T-helper 22 cell (primary cell): Measurements from ENCODE around the gene SOCS2.
"Not testable (repeated sequence)": the region's sequence is repeated elsewhere in the genome, so short reads cannot be mapped to it uniquely, and the experiment has no call there.

Source experiments
- DNase-seq: peaks from one replicate; pipeline ENCODE4 v3.0.0-alpha.2; 2020; ENCODE audit warnings: low read depth

The SOCS2 gene, protein sequence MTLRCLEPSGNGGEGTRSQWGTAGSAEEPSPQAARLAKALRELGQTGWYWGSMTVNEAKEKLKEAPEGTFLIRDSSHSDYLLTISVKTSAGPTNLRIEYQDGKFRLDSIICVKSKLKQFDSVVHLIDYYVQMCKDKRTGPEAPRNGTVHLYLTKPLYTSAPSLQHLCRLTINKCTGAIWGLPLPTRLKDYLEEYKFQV

DNA sequence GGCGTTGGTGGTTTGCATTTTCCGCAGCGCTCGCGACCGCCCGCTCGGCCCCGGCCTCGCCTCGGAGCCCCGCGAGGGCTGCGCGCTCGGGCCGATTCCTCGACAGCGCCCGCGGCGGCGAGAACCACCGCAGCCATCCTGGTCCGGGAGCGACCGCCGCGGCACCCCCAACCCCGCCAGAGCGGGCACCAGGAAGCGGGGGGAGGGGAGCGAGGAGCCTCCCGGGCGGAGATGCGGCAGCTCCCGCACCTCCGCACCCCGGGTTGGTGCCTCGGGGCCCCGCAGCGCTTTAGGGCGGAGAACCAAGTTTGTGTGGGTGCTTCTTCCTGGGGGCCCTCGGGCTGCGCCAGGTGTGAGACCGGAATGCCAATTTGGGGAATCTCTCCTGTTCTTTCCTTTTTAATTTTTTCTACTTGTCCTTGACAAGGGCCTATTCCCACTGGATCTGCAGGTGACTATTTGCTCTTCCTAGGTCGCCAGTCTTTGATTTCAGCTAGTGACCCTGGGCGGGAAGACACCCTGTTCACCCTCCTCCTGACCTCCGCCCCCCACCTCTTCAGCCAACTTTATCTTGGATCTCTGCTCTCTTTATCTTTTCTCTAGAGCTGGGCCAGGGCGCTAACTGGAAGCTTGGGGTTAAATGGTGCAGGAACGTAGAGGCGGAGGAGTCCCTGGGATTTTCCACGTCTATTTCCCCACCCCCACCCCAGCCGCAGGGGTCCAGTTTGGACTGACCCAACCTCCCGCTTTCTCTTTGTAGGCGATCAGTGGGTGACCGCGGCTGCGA lies at the start of gene SOCS2:
Gene SOCS2, plus strand, starts transcription at position 751 of the 787 bp plus-strand sequence. CDS start 223 bp downstream, outside the sequence.
- DNase-seq = no peak

DNA sequence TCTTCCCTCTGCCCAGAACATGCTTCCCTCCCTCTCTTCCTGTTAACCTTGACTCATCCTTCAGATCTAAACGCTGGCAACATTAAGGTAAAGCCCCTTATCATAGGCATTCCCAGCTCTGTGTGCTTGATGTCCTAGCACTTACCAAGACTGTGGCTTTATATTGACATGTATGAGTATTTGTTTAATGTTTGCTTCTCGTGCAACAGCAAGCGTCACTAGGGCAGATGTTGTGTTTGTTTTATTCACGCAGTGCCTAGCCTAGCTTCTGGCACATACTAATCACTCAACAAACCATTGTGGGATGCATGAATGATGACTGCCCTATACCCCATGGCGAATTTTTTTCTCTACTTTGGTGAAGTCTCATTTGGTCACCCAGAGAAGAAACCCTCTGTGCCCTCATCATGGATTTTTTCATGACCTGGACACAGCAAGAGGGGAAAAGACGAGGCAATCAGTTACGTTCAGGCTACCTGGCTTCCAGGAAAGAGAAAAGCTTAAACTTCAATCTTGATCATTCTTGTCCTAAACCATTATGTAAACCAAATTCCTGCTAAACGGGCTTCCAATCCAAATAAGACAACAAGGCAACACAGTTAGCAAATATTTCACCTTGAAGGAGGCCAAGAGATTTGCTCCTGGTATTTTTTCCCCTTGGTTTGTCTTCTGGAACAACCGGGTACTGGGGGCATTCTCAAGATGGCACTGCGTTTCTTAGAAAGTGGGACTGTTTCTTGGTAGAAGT lies 47.9 kb upstream of the SOCS2 start:
- no peak for DNase-seq

DNA sequence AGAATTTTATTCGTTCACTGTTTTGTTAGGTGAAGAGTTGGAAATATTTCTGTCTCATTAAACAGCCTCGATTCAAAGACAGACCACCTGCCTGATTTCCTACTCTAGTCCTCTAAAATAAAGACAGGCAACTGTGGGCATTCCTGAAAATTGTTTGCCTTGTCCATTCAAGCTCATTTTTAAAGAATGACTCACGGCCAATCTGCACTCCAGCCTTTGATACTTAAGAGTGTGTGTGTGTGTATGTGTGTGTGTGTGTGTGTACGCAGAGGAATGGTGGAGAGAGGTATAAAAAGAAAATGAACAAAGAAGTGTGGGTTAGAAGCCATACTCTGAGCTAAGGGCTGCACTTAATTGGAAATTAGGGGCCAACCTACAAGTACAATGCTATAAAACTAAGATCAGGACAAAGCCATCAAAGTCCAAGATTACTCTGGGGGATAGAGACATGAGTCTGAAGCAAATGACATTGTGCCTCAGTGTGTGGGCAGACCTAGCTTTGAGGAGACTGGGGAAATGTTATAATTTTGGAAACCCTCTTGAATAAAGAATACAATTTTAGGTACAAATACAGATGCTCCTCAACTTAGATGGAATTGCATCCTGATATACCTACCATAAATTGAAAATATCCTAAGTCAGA lies 45.6 kb upstream of the SOCS2 start:
- DNase-seq = no peak

DNA sequence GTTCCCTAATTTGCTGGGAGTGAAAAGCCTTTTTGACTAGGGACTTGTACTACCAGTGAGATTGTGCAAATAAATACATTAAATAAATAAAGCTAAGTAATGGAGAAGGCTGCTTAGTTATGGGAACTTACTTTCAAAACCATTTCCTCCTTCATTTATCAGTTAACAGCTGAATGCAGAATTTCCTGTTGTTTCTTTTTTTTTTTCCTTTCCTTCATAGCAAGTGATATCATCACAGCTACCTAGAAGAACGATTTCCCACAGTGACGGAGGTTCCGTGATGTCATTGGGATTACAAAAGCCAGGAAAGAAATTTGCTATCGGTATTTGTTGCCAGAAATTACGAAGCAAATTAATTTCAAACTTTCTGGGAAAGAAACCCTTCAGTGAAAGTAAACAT lies 42.1 kb upstream of the SOCS2 start:
- DNase-seq = no peak

DNA sequence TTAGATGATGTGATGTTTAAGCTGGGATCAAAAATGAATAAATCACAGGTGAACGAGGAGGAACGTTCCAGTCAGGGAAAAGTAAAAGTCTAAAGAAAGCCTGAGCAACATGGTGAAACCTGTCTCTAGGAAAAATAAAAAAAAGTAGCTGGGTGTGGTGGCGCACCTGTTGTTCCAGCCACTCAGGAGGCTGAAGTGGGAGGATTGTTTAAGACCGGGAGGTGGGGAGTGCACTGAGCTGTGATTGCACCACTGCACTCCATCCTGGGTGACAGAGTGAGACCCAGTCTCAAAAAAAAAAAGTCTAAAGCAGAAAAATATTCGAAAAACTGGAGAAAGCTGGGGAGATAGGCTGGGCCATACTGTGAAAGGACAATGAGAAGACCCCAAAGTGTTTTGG lies 39.2 kb upstream of the SOCS2 start:
- no peak for DNase-seq

DNA sequence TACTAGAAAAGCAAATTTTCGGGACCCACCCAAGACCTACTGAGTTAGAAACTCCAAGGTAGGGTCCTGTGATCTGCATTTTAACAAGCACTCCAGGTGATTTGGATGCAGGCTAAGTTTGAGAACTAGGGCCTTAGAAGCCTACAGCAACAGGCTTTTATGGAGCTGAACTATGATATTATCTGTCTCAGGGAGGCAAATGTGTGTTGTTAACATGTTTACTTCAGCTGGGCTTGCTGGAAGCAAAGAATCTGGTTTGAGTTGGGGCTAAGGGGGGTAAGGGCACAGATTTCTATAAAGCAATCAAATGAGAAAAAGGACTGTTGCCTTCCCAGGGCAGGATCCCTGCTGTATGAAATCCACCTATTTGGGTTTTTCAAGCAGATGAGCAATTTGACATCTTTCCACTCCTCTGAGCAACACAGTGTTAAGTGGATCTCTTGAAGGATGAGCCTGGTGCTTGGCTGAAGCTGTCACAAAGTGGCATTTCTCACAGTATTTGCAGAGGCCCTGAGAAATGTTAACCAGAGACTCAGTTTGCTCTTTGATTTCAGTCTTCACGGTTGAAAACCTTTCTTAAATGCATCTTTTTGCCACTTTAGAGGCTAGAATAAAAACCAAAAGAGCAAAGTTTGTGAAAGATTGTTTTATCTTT lies 36.2 kb upstream of the SOCS2 start:
- DNase-seq = no peak

DNA sequence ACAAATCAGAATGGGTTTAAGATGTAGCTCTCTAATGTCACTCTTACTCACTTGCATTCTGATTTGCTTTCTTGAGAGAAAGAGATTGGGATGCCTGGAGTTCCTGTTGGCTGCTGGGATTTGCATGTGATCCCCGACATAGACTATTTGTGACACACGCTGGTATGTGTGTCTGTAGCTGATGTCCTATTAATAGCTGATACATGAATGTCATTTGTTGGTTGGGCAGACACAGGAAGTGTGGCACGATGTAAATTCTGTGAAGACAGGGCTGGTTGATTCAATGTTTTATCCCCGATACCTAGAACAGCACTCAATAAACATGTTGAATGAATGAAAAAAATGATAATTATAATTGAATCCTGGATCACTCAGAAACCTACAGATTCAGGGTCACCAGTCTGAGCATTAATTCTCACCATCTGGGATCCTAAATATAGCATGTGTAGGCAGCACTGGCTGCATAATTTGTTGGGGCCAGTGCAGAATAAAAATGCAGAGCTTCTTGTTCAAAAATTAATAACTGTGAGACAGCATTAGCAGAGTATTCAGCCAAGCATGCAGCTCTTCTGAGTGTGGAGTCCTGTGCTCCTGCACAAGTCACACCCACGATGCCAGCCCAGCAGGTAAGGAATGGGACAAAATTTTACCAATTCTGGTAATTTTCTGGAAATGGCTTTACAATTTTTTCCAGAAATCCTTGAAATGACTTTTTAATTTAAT lies 35.5 kb upstream of the SOCS2 start:
- DNase-seq = no peak

DNA sequence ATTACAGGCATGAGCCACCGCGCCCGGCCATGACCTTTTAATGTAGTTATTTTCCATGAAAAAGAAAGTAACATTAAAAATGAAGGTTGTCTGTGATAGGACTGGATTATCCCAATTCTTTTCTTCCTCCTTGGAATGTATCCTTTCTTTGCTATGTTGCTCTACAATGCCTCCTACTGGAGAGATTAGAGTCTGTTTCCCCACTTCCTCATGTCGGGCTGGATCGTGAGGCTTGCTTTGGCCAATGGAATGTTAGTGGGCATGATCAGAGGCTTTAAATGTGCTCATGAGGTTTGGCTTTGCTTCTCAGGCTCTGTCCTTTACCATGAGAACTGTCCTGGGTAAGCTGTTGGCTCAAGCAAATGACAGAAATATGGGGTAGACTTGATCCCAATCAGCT lies 34.7 kb upstream of the SOCS2 start:
- DNase-seq = no peak

DNA sequence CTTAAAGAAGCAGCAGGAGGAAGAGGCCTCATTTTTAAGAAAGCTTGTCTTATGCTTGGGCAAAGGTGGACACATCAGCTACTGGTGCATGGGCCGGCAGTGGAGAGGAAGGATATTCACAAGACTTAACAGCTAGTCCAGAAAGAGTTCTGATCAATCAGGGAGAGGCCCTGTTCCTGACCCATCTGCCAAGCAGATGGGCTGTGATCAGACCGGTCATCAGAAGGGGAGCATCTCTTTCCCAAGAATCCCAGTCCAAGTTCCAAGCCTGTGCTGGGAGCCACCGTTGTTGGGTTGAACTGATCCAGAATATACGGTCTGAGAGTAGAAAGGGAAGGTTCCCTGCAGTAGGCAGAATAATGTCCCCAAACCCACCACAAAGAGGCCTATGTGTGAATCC lies 32.7 kb upstream of the SOCS2 start:
- DNase-seq = no peak

DNA sequence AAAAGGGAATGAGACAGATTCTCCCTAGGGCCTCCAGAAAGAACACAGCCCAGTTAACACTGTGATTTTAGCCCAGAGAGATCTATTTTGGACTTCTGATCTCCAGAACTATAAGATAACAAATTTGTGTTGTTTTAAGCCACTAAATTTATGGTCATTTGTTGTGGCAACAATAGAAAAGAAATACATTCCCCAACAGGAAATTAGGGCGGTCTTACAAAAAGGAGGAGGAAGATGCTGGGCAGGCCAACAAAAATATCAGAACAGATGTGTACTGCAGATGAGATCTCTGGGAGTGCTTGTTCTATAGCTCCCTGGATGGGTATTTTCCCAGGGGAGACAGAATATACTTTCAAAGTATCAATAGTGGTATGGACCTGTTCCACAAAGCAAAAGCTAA lies 32.0 kb upstream of the SOCS2 start:
- DNase-seq = no peak

DNA sequence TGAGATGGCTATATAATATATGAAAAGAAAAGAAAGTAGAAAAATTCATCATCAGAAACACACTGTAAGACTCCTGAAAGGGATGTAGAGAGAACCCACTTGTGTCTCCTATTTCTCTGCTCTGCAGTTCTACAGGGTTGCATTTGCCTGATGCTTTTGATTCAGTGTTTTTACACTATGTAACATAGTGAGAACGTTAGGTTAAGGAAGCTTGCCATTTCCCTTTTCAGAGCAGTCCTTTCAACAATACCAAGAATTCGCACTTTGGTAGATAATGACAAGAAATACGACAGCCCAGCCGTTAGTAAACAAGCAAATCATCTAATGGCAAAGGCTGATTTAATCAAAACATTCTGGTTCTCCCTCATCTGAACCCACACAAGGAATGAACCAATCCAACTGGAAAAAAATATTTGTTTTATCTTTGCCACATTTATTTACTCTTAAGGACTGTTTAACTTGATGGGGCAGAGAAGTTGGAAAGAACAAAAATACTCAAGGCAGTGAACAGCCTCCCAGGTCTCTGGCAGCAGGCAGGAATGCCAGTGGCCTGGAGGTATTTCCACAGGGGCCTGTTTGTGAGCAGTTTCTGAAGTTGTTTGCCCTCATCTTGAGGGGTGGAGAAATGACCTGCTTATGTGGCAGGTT lies 30.8 kb upstream of the SOCS2 start:
- no peak for DNase-seq

DNA sequence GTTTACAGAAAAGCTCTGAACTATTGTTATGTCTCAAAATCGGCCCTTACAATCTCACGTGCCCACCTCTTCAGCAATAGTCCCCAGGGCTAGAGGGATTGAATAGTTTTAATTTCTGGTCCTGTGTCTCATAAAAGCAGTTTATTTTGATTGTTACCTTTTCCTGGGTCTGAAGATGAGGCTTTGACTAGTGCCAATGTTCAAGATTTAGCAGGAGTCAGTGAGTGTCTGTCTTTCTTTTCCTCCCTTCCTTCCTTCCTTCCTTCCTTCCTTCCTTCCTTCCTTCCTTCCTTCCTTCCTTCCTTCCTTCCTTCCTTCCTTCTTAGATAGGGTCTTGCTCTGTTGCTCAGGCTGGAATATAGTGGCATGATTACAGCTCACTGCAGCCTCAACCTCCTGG lies 24.7 kb upstream of the SOCS2 start:
- no peak for DNase-seq

DNA sequence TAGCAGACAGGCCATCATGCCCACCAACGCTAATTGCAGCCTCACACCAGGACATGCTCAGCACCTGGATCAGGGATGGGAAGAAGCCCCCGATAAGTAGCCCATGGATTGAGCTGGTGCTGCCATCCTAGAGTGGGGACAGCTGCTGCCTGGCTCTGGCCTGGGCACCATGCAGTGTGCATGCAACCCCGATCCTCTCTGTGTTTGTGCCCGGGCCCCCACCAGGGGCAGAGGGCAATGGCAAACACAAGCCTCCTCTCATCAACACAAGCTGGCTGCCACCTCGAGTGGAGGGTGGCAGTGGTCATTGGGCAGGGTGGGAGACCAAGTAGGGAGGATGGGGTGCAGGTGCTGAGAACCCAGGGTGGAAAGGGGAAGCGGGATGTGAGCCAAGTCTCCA lies 23.3 kb upstream of the SOCS2 start:
- no peak for DNase-seq

DNA sequence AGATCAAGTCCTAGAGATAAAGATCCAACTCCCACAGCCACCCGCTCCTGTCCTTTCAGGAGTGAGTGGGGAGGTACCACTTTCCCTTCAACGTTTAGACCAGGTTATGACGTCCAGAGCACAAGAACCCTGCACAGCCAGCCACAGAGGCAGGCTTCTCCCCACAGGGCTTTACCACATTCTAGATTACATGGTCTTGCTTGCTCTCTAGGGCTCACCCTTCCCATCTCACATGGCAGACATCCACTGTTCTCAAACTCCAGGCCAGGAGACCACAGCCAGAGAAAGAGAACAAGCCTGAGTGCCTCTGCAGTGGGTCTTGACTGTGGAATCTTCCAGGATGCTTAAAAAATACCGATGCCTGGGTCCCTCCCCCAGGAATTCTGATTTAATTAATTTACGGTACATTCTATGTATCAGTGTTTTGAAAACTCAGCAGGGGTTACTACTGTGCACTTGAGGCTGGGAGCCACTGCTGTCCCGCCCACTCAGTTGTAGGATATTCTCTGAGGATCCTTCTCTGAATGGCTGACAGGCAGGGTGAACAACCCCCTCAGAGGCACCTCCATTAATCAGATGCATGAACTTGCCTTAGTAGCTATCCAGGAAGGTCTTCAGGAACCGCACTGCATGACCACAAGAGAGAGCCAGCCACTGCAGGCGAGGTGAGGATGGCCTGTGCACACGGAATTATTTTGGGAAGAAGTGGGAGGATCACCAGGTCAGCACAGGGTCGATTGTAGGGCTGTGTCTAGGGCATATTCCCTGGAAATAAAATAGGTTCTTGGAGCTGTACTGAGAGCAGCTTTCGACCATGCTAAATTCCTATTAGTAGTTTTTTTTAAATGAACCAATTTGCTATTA lies 21.5 kb upstream of the SOCS2 start:
- no peak for DNase-seq

DNA sequence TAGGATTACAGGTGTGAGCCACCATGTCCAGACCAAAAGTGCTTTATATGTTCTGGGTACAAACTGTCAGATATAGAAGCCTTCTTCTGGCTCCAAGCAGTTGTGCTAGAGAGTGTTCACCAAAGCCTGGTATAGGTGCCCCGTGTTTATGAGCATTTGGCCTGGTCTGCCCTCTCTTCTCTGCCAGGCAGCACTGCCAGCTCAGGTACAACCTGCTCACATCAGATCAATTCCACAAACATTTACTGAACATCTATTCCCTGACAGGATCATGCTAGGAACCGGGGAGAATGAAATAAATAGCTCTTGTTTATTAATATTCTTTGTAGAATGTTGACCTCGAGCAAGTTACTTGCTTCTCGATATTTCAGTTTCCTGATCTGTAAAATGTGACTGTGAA lies 20.0 kb upstream of the SOCS2 start:
- DNase-seq = no peak

DNA sequence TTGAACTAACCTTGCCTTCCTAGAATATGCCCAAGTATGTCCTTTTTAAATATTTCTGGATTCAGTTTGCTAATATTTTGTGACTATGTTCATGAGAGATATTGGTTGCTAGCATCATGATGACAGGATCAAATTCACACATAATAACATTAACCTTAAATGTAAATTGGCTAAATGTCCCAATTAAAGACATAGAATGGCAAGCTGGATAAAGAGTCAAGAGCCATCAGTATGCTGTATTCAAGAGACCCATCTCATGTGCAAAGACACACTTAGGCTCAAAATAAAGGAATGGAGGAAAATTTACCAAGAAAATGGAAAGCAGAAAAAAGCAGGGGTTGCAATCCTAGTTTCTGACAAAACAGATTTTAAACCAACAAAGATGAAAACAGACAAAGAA lies 14.6 kb upstream of the SOCS2 start:
- DNase-seq = not testable (repeated sequence)

DNA sequence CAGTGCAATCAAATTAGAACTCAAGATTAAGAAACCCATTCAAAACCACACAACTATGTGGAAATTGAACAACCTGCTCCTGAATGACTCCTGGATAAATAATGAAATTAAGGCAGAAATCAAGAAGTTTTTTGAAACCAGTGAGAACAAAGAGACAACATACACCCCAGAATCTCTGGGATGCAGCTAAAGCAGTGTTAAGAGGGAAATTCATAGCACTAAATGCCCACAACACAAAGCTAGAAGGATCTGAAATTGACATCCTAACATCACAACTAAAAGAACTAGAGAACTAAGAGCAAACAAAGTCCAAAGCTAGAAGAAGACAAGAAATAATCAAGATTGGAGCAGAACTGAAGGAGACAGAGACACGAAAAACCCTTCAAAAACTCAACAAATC lies 13.8 kb upstream of the SOCS2 start:
- not testable (repeated sequence) for DNase-seq

DNA sequence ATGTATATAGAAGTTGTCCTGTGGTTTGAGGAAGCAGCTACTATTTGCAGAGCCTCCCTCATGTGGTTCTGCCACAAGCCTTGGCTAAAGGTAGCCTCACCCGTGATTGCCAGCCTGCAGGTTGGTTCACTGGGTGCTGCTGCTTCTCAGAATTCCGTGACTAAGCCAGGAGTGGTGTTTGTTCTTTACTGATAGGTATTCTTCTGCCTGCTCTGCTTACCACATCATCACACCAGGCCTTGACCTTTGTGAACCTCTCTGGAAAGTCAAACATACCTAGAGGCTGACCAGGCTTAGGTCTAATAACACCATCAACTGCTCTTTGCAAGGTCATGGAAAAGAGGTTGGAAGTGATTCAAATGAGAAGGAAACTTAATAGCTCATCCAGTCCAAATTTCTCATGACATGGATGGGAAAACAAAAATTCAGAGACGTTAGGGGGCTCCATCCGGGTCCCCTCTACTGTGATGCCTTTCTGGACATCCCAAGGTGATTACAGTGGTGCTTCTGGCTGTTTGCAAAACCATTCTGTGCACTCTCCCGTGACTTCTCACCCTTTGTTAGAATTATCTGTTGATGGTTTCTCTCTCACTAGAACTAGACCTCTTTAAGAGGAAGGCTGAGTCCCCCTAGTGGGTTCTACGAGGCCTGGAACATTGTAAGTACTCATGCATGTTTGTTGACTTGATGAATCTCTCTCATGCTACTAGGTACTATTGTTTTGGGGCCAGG lies 8.5 kb upstream of the SOCS2 start:
- DNase-seq = no peak

DNA sequence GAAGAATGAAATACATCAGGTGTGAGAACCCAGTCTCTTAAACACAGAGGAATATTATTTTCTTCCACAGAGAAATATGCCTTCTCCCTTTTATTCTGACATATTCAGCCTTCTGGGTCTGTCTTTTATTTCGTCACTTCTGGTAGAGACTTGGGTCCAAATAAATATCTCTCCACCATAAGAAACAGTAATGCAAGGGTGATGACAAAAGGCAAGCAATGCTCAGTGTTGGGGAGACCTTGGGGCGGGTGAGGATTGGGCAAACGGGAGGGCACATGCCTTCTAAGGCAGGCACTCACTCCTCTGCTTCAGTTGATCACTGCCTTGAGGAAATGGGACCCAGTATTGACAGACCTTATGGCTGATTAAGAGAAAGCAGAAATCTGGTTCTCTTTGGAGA lies 6.7 kb upstream of the SOCS2 start:
- DNase-seq = no peak
